ENCODE data around the gene AKR1E2. TPM values are rescaled to one million over a fixed set of nuclear protein-coding genes. Genes with fewer than 3 reads are reported as not detected.

The AKR1E2 gene
- total RNA-seq, 1 donor from 2014 or later: 9.0 TPM

GRCh38 chr10:4840151-4840550 is 14.1 kb downstream of the AKR1E2 start:
- intact Hi-C loops (cut with micrococcal nuclease): no loop called here

- intact Hi-C loops (cut with micrococcal nuclease): no loop called here
Observed at GRCh38 chr10:4843525-4844180, 17.6 kb downstream of the AKR1E2 start.

- intact Hi-C loops (cut with micrococcal nuclease): no loop called here
Observed at GRCh38 chr10:4844864-4845263, 18.9 kb downstream of the AKR1E2 start.

GRCh38 chr10:4845766-4846165 is 19.8 kb downstream of the AKR1E2 start:
- intact Hi-C loops (cut with micrococcal nuclease): no loop called here

GRCh38 chr10:4846775-4847174 is 20.8 kb downstream of the AKR1E2 start:
- intact Hi-C loops (cut with micrococcal nuclease): no loop called here

GRCh38 chr10:4847561-4848355 is 21.8 kb downstream of the AKR1E2 start:
- intact Hi-C loops (cut with micrococcal nuclease): loop anchor here (2.0 kb wide), 1 partner anchor 595 kb away; no protein-coding TSS in a partner anchor

GRCh38 chr10:4848356-4849041 is 22.5 kb downstream of the AKR1E2 start:
- intact Hi-C loops (cut with micrococcal nuclease): loop anchor here (1.0 to 2.0 kb wide), 9 partner anchors 22 to 775 kb away; partner anchors contain the start of gene AKR1E2

GRCh38 chr10:4849042-4849402 is 23.0 kb downstream of the AKR1E2 start:
- intact Hi-C loops (cut with micrococcal nuclease): loop anchor here (1.0 to 2.0 kb wide), 9 partner anchors 23 to 774 kb away; partner anchors contain the start of gene AKR1E2

GRCh38 chr10:4849555-4850242 is 23.7 kb downstream of the AKR1E2 start:
- intact Hi-C loops (cut with micrococcal nuclease): loop anchor here (1.0 to 2.0 kb wide), 9 partner anchors 23 to 774 kb away; partner anchors contain the start of gene AKR1E2

- intact Hi-C loops (cut with micrococcal nuclease): no loop called here
Observed at GRCh38 chr10:4850397-4850796, 24.4 kb downstream of the AKR1E2 start.

- intact Hi-C loops (cut with micrococcal nuclease): no loop called here
Observed at GRCh38 chr10:4851176-4851575, 25.2 kb downstream of the AKR1E2 start.

- intact Hi-C loops (cut with micrococcal nuclease): no loop called here
Observed at GRCh38 chr10:4851846-4852245, 25.8 kb downstream of the AKR1E2 start.

GRCh38 chr10:4865945-4866661 is 40.1 kb downstream of the AKR1E2 start:
- intact Hi-C loops (cut with micrococcal nuclease): no loop called here

- intact Hi-C loops (cut with micrococcal nuclease): no loop called here
Observed at GRCh38 chr10:4867109-4867519, 41.1 kb downstream of the AKR1E2 start.

- intact Hi-C loops (cut with micrococcal nuclease): no loop called here
Observed at GRCh38 chr10:4867520-4868356, 41.7 kb downstream of the AKR1E2 start.

- intact Hi-C loops (cut with micrococcal nuclease): no loop called here
Observed at GRCh38 chr10:4868357-4868657, 42.3 kb downstream of the AKR1E2 start.

- intact Hi-C loops (cut with micrococcal nuclease): no loop called here
Observed at GRCh38 chr10:4882704-4883078, 56.7 kb downstream of the AKR1E2 start.

- intact Hi-C loops (cut with micrococcal nuclease): no loop called here
Observed at GRCh38 chr10:4883079-4883739, 57.2 kb downstream of the AKR1E2 start.

GRCh38 chr10:4885162-4885561 is 59.2 kb downstream of the AKR1E2 start:
- intact Hi-C loops (cut with micrococcal nuclease): no loop called here
